DMS153 treated with DMSO at 0.1 percent for 48 hours (cell line): ENCODE measurements around the gene TGM5.
"Not testable (repeated sequence)": the region's sequence is repeated elsewhere in the genome, so short reads cannot be mapped to it uniquely, and the experiment has no call there.

Experiments used
- DNase-seq: peaks from one replicate; lab custom pipeline; 2025; ENCODE audit not compliant: unreplicated experiment; lab: John Stamatoyannopoulos, UW

Gene TGM5

GRCh38 chr15:43246261-43246774, 20.4 kb downstream of the TGM5 start:
- no peak for DNase-seq

- DNase-seq, result no peak
These were observed 22.6 kb downstream of the TGM5 start for GRCh38 chr15:43244092-43244491.

- DNase-seq, result no peak
These were observed 23.6 kb downstream of the TGM5 start for GRCh38 chr15:43243020-43243645.

- DNase-seq, result no peak
These were observed 24.1 kb downstream of the TGM5 start for GRCh38 chr15:43242616-43243015.

DNA sequence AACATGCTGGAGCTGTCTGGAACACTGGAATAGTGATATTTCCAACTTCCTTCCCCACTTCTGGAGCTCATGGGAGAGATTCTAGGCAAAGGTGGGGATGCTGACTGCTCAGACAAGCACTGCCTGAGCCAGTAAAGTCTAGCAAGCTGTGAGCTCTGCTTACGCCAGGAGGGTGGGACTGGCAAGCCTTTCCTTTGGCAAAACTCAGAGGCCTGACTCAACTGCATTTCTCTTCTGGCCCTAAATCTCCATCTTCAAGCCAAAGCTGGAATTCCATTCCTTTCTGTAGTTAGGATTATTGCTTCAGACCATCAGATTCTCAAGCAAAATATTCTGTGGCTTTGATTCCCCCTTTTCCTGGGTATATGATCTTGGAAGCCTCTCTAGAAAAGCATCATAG, 25.6 kb downstream of the TGM5 start:
- DNase-seq, result no peak

GRCh38 chr15:43239732-43240491, 26.8 kb downstream of the TGM5 start:
- DNase-seq, result no peak

DNA sequence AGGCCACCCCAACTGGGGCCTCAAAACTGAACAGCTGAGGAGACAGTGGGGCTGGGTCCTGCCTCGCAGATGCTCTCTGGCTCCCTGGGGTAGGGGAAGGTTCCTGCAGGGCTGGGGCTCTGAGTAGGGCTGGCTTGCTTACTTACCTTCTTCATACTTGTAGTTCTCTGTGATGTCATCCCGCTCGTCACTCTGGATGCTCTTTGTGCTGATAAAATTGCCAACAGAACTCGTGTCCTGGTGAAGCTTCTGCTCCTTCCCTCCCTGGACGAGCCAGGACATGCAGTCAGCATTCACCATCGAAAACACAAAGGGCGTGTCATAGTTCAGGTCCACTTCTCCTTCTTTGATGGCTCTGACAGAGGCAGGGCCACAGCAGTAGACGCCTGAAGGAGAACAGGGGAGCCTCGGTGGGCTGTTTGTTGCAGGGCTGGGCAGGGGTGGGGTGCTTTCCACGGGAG, 28.0 kb downstream of the TGM5 start:
- DNase-seq, result no peak

DNA sequence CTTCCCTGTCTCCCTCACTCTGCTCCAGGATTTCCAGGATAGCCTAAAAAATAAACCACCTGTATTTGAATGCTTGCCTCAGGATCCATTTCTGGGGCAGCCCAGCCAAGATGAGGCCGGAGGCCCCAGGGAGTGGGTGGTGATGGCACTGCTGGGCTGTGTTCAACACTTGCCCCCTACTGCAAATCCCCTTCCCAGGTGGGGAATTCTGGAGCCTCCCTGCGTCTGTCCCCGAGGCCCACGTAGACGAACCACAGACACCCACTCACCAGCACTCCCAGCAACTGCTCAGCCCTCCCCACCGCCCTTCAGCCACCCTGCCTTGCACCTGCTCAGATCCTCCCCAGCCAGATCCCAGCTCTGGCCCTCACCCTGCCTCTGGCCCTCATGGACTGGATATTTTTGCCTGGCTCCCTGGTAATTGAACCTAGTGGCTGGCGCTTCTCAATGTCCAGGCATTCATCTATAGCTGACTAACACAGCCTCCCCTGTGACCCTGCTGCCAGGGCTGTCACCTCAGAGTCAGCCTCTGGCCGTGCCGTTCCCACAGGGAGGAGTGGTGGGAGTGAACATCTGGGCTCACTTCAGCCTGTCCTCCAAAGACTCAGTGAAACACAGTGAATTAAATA, 28.8 kb downstream of the TGM5 start:
- no peak for DNase-seq

DNA sequence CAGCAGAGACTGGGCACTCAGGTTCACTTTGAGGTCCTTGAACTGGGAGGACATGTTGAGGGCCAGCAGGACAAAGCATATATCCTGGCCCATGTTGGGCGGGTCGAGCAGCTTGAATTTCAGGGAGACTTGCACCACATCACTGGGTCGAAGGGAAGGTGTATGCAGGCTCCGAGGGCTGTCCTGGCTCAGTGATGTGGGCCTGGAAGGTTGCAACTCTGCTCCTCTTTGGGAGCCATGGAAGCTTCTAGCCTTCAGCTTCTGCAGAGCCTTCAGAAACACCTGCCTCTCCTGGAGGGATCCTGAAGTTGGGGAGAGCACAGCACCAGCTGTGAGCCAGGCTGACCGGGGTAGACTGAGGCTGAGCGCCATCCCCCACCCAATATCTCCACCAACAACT, 31.2 kb downstream of the TGM5 start:
- no peak for DNase-seq

- no peak for DNase-seq
These were observed 34.3 kb downstream of the TGM5 start for GRCh38 chr15:43232289-43232874.

- DNase-seq, result no peak
These were observed 36.0 kb downstream of the TGM5 start for GRCh38 chr15:43230640-43231115.

GRCh38 chr15:43229977-43230376, 36.8 kb downstream of the TGM5 start:
- no peak for DNase-seq

DNA sequence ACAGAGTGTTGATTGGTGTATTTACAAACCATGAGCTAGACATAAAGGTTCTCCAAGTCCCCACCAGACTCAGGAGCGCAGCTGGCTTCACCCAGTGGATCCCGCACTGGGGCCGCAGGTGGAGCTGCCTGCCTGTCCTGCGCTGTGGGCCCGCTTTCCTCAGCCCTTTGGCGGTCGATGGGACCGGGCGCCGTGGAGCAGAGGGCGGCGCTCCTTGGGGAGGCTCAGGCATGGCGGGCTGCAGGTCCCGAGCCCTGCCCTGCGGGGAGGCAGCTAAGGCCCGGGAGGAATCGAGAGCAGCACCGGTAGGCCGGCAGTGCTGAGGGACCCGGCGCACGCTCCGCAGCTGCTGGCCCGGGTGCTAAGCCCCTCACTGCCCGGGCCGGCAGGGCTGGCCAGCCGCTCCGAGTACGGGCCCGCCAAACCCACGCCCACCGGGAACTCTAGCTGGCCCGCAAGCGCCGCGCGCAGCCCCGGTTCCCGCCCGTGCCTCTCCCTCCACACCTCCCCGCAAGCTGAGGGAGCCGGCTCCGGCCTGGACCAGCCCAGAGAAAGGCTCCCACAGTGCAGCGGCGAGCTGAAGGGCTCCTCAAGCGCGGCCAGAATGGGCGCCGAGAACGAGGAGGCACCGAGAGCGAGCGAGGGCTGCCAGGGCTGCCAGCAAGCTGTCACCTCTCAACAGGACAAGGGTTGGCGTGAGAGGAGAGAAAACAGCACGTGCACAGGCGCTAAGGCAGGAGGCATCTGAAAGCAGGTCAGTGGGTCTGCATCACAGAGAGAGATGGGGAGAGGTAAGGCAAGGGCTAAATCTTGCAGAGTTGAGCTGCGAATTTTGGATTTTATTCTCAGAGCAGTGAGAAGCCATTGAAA, 40.1 kb downstream of the TGM5 start:
- no peak for DNase-seq

DNA sequence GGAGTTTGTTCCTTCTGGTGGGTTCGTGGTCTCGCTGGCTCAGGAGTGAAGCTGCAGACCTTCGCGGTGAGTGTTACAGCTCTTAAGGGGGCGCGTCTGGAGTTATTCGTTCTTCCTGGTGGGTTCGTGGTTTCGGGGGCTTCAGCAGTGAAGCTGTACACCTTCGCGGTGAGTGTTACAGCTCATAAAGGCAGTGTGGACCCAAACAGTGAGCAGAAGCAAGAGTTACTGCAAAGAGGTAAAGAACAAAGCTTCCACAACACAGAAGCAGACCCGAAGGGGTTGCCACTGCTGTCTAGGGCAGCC, 40.8 kb downstream of the TGM5 start:
- not testable (repeated sequence) for DNase-seq

GRCh38 chr15:43225201-43225949, 41.4 kb downstream of the TGM5 start:
- no peak for DNase-seq

DNA sequence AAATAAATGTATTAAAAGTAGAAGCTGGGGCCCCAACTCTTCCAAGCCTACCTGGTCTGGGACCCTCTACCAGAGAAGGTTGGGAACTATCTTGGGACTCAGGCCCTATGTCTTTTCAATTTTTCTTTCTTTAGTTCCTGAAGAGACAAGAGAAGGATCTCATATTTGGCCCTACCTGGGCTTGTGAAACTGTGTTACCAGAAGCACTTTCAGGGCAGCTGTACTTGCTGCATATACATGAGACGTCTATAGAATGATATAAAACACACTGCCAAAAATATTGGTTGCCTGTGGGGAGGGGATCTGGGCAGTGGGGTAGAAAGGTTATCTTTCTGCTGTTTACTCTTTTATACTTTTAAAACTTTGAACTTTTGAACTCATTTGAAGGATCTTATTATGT, 45.3 kb downstream of the TGM5 start:
- DNase-seq, result no peak

- no peak for DNase-seq
These were observed 45.7 kb downstream of the TGM5 start, which contains the start of gene EPB42 for GRCh38 chr15:43220991-43221403. Gene EPB42, minus strand, starts transcription at chr15:43221018. Its CDS starts 193 bp downstream, at chr15:43220825.

GRCh38 chr15:43219929-43220928, 46.5 kb downstream of the TGM5 start:
- DNase-seq, result no peak
